Esophagus muscularis mucosa (tissue), 4 donors: ENCODE data around the gene TTC24.

ENCODE experiments used
- CTCF ChIP-seq, 3 experiments: fragments of 200-600 bp in 2 of 3; fragments of 450-650 bp in 1 of 3; sonication (generic) in 2 of 3; IDR thresholded peaks; one replicate each; pipeline ENCODE4 v1.5.1; 2017 to 2019; ENCODE audit warnings: antibody characterized with exemption in 3 of 3, mild to moderate bottlenecking in 2 of 3, moderate library complexity in 1 of 3
- EP300 ChIP-seq: sonication (generic); formaldehyde crosslinking; IDR thresholded peaks from one replicate; pipeline ENCODE4 v1.6.1; 2017; ENCODE audit warnings: antibody characterized with exemption
- POLR2A ChIP-seq: fragments of 450-650 bp; IDR thresholded peaks from one replicate; pipeline ENCODE4 v1.6.1; 2017; ENCODE audit warnings: antibody characterized with exemption, moderate library complexity, mild to moderate bottlenecking, low read depth
- POLR2AphosphoS5 ChIP-seq, 2 donors: sonication (generic); formaldehyde crosslinking; IDR thresholded peaks; one replicate each; pipeline ENCODE4 v1.6.1; 2017; ENCODE audit warnings: antibody characterized with exemption in 2 of 2

- TF ChIP-seq CTCF (IDR thresholded peaks at IDR 0.05) (no peak), POLR2A (no peak), POLR2AphosphoS5 (IDR thresholded peaks at IDR 0.05) (no peak), EP300 (no peak)
Measured at GRCh38 chr1:156547434-156547833, 32.1 kb upstream of the TTC24 start.
